NCI-H82 (cell line): ENCODE measurements around the gene ABHD12B.

Experiments used
- DNase-seq: peaks from one replicate; lab custom pipeline; 2025; lab: John Stamatoyannopoulos, UW

Gene ABHD12B

GRCh38 chr14:50839048-50839447 lies 32.8 kb upstream of the ABHD12B start:
- DNase-seq = no peak

GRCh38 chr14:50839691-50840090 lies 32.2 kb upstream of the ABHD12B start:
- DNase-seq = no peak

- DNase-seq = no peak
Measured at GRCh38 chr14:50844391-50844790, 27.5 kb upstream of the ABHD12B start.

- no peak for DNase-seq
Measured at GRCh38 chr14:50845166-50845565, 26.7 kb upstream of the ABHD12B start.

GRCh38 chr14:50846226-50846880 lies 25.5 kb upstream of the ABHD12B start:
- DNase-seq = no peak

GRCh38 chr14:50853891-50854290 lies 18.0 kb upstream of the ABHD12B start:
- DNase-seq = no peak

- DNase-seq = no peak
Measured at GRCh38 chr14:50854521-50854920, 17.3 kb upstream of the ABHD12B start.

- DNase-seq = no peak
Measured at GRCh38 chr14:50855558-50855957, 16.3 kb upstream of the ABHD12B start.

GRCh38 chr14:50856660-50857059 lies 15.2 kb upstream of the ABHD12B start:
- no peak for DNase-seq

- DNase-seq = no peak
Measured at GRCh38 chr14:50859296-50859624, 12.6 kb upstream of the ABHD12B start.

- DNase-seq = peak; percentile 87
Measured at GRCh38 chr14:50860478-50861086, 11.3 kb upstream of the ABHD12B start.

- no peak for DNase-seq
Measured at GRCh38 chr14:50862036-50862570, 9.8 kb upstream of the ABHD12B start.

- DNase-seq = no peak
Measured at GRCh38 chr14:50864237-50864636, 7.6 kb upstream of the ABHD12B start.

GRCh38 chr14:50864946-50865345 lies 6.9 kb upstream of the ABHD12B start:
- peak; percentile 9 for DNase-seq

- DNase-seq = no peak
Measured at GRCh38 chr14:50865391-50866076, 6.3 kb upstream of the ABHD12B start.

GRCh38 chr14:50871228-50871627 lies 625 bp upstream of the ABHD12B start:
- no peak for DNase-seq

- DNase-seq = no peak
Measured at GRCh38 chr14:50874757-50875156, 2.9 kb downstream of the ABHD12B start.

GRCh38 chr14:50875359-50876070 lies 3.7 kb downstream of the ABHD12B start:
- DNase-seq = no peak

- DNase-seq = no peak
Measured at GRCh38 chr14:50882932-50883826, 11.3 kb downstream of the ABHD12B start.

GRCh38 chr14:50883827-50884197 lies 12.0 kb downstream of the ABHD12B start:
- no peak for DNase-seq

GRCh38 chr14:50887476-50887875 lies 15.6 kb downstream of the ABHD12B start:
- peak; percentile 12 for DNase-seq

- peak; percentile 27 for DNase-seq
Measured at GRCh38 chr14:50892255-50892654, 20.4 kb downstream of the ABHD12B start.
